Central memory CD4-positive, alpha-beta T cell (primary cell): ENCODE results near the gene FCN1.
"Not testable (repeated sequence)": the region's sequence is repeated elsewhere in the genome, so short reads cannot be mapped to it uniquely, and the experiment has no call there.

Source experiments
- DNase-seq: peaks from one replicate; pipeline ENCODE4 v3.0.0; 2022

FCN1 gene

DNA sequence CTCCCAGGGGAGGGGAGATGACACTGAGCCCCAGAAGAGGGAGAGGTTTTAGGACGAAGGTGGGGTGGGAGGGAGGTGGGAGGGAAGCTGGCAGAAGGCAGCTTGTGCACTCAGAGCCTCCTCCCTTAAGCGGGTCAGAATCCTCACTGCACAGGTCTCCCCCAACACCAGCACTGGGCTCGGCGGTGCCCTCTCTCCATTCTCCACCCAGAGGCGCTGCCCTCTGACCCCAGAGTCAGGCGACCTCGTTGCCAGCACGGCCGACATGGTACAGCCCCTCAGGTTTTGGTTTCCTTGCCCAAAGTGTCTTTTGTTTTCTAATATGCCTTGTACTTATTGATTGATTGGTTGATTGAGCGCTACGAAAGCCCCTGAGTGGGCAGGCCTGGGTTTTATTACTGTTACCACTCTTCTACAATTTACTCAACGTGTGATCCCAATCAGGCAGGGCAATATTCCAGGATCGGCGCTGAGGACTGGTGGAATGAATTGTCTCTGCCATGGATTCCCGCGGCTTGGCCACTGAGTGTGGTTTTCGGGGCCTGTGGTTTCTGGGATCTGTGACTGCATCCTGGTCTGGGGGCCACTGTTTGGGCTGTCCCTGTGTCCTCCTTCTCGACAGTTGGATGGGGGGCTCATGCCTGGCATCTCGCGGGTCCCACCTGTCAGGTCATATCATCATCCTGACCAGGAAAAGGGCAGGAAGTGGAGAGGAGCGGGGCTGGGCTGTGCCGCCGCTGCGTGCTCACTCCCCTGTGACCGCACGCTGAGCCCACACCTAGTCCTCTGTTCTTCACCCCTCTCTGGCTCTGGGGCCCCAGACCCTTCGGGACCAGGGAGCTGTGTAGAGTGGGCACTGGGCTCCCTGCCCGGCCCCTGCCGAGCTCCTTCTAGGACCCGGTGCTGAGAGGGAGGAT lies 46.7 kb downstream of the FCN1 start:
- DNase-seq = no peak

DNA sequence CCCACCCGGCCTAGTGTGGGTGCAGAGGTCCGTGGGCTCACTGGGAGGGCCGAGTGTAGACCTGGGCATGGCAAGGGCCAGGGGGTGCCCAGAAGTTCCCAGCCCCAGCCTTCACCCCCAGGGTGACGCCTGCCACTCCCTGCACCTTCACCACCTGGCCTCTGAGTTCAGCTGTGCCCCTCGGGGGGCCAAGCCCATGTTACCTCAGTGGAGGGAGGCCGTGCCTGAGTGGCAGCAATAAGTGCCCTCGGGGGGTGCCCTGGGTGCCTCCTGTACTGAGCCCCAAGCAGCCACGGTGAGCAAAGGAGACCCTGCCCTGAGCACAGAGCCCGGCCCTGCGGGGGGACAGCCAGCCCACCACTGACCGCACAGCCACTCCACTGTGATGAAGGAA lies 47.4 kb downstream of the FCN1 start:
- DNase-seq = no peak

DNA sequence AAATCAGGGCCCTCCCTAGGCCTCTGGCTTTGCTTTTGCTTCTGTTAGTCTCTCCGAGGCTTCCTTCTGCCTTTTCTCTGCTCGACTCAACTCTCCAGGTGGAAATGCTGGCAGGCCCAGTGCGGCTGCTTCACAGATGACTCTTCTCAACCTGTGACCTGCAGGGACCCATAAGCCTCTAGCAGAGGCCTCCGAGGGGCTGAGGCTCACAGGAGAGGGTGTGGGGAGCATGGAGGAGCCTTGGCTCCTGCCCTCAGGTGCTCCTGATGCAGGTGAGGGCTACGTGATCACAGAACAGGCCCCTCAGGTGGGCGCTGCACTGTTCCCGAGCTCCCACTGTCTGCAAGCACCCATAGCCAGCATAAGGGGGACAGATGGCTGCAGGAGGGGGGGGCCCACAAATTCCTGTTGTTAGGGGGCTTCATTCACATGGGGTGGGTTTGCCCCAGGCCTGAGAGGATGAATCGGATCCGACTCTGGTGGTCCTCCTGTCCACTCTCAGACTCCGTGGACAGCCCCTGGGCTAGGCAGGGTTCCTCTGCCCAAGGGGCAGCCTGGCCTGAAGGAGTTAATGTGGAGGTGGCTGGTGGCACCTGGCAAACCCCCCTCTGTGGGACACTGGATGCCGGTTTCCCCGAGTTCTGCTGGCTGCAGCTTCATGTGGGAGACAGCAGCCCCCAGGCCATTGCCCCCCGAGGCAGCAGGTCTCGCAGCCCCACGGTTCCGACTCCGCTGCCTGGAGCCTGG lies 48.0 kb downstream of the FCN1 start:
- DNase-seq = no peak

GRCh38 chr9:134868751-134869553 lies 48.8 kb downstream of the FCN1 start:
- DNase-seq = no peak

DNA sequence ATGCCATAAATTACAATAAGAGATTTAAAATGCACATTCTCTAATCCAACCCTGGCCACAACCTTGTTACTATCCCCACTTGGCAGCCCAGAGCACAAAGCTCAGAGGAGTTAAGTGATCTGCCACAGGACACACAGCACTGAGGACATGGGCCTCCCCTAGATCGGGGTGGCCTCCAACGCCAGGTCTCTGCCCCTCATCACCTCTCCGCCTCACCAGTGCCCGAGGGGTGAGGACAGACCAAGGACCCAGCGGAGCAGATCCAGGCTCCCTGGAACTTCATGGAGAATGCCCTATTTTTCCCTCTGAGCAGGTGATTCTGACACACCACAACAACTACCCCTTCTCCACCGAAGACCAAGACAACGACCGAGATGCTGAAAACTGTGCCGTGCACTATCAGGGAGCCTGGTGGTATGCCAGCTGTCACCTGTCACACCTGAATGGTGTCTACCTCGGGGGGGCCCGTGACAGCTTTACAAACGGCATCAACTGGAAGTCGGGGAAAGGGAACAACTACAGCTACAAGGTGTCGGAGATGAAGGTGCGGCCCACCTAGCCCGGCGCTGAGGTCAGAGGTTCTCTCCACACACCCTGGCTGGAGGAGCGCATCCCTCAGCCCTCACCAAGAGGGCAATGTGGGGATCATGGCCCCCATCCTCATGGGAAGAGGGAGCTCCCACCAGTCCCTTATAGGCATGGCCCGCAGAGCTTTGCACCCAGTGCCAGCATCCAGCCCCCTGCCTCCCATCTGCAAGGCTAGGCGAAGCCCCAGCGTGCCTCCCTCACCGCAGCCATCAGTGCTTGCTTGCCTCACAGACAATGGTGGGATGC lies 49.6 kb downstream of the FCN1 start:
- DNase-seq = no peak

GRCh38 chr9:134864821-134865190 lies 52.9 kb downstream of the FCN1 start:
- no peak for DNase-seq

GRCh38 chr9:134863941-134864820 lies 53.5 kb downstream of the FCN1 start:
- DNase-seq = no peak

DNA sequence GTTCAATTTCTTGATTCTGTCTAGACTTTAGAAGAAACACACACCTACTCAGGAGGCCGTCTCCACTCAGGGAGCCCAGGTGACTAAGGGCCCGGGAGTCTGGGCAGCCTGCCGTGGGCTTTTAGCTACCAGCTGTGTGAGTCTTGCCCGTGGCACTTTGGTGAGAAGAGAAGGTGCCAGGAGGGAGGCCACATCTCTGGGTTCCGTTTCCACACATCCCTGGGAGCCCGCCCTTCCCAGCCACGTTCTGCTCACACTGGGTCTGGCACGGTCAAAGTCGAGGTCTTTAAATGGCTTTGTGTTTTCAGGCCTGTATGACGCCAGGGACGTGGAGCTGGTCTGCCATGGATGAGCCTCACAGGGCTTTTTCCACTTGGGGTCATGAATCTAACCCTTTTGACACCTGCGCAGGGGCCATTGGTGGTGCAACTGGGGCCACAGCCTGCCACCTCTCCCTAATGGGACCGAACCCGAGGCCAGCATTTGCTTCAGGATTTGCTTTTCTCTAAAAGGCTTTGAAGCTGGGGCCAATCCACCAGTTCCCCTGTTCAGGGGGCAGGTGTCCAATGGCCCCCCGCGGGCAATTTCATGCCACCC lies 54.3 kb downstream of the FCN1 start:
- DNase-seq = no peak

- DNase-seq = no peak
Measured at GRCh38 chr9:134861595-134862334, 55.9 kb downstream of the FCN1 start.

- no peak for DNase-seq
Measured at GRCh38 chr9:134860510-134860909, 57.2 kb downstream of the FCN1 start.

DNA sequence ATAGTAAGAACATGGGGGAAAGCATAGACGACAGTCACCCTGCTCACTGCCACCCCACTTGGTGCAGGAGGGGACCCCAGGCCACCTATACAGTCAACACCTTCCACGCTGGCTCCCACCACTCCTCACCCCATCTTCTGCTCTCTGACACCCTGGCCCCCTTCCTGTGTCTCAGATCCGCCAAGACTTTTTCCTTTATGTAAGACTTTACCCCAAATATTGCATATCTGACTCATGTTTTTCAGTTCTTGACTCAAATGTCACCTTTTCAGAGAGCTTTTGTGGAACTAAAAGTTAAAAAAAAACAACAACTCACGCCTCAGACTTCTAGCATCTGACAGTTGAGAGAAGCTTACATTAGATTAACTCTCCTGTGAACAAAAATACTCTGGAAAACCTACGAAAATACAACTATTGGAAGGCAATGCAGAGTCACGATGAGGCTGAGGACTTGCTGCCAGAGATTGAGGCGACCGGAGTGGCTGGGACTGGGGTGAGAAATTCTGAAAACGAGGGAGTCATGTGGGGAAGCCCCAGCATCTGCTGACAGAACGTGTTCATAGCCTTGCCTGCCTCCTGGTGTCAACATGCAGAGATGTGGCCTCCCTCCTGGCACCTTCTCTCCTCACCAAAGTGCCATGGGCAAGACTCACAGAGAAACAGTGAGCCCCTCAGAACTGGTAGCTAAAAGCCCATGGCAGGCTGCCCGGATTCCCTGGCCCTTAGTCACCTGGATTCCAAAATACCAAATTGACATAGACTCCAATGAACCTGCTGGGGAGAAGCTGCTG lies 59.5 kb downstream of the FCN1 start:
- DNase-seq = no peak

DNA sequence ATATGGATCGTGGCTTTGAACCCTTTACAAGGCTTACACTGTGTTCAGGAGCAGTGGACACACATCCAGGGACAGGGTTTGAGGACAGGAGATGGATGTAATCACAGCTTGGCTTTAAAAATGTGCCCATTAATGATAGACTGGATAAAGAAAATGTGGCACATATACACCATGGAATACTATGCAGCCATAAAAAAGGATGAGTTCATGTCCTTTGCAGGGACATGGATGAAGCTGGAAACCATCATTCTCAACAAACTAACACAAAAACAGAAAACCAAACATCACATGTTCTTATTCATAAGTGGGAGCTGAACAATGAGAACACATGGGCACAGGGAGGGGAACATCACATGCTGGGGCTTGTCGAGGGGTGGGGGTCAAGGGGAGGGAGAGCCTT lies 60.3 kb downstream of the FCN1 start:
- not testable (repeated sequence) for DNase-seq

- DNase-seq = no peak
Measured at GRCh38 chr9:134855900-134856377, 61.8 kb downstream of the FCN1 start.
